ENCODE results near the gene ANKRD33B.

Gene ANKRD33B

DNA sequence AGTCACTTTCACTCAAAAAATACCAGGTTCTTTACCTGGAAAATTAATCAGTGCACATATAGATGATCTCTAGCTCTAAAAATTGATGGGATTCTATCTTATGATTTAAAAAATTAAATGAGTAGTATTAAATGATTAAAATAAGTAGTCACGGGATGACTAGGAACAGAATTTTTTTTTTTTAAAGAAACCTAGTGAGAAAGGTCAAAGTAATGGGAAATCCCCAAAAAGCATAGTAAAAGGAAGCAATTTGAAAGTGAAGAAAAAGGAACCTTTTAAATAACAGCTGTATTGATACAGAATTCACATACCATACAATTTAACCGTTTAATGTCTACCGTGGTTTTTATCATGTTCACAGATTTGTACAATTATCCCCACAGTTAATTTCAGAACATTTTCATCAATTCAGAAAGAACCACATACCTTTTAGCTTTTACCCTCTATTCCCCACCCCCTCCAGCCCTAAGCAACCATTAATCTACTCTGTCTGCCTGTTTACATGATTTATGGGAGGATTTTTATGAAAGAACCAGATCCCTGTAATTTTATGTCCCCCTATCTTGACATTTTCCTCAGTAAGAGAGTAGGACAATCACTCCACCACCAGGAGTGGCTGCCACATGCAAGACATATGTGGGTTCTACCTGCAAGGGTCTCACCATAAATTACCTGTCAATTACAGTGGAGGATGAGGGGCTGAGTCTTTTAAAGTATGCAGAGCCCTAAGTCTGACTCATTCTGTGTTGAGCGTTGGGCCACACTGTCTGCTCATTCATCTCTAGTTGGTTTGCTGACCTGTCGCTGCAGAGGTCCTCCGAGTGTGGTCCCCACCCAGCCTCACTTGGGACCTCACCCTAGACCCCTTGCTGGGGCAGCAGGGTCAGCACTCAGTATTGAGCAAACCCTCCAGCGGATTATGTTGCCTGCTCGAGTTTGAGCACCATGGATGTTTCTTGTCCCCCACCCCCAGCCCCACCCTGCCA, 16.0 kb downstream of the ANKRD33B start:
- ChIA-PET CTCF (interaction anchor here (1.2 to 1.8 kb wide), 3 partner anchors 13 to 49 kb away, joined by 3 to 6 read pairs (median 5); no protein-coding TSS in a partner anchor), POLR2A (no interaction called here)
- TF ChIP-seq, protein P1, sequence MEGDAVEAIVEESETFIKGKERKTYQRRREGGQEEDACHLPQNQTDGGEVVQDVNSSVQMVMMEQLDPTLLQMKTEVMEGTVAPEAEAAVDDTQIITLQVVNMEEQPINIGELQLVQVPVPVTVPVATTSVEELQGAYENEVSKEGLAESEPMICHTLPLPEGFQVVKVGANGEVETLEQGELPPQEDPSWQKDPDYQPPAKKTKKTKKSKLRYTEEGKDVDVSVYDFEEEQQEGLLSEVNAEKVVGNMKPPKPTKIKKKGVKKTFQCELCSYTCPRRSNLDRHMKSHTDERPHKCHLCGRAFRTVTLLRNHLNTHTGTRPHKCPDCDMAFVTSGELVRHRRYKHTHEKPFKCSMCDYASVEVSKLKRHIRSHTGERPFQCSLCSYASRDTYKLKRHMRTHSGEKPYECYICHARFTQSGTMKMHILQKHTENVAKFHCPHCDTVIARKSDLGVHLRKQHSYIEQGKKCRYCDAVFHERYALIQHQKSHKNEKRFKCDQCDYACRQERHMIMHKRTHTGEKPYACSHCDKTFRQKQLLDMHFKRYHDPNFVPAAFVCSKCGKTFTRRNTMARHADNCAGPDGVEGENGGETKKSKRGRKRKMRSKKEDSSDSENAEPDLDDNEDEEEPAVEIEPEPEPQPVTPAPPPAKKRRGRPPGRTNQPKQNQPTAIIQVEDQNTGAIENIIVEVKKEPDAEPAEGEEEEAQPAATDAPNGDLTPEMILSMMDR (IDR thresholded peaks at IDR 0.05; ENCODE audit: control extremely low read depth, extremely low read depth, low read depth, missing control alignments), result no peak
- no peak for DNase-seq (ENCODE audit: extremely low spot score)

DNA sequence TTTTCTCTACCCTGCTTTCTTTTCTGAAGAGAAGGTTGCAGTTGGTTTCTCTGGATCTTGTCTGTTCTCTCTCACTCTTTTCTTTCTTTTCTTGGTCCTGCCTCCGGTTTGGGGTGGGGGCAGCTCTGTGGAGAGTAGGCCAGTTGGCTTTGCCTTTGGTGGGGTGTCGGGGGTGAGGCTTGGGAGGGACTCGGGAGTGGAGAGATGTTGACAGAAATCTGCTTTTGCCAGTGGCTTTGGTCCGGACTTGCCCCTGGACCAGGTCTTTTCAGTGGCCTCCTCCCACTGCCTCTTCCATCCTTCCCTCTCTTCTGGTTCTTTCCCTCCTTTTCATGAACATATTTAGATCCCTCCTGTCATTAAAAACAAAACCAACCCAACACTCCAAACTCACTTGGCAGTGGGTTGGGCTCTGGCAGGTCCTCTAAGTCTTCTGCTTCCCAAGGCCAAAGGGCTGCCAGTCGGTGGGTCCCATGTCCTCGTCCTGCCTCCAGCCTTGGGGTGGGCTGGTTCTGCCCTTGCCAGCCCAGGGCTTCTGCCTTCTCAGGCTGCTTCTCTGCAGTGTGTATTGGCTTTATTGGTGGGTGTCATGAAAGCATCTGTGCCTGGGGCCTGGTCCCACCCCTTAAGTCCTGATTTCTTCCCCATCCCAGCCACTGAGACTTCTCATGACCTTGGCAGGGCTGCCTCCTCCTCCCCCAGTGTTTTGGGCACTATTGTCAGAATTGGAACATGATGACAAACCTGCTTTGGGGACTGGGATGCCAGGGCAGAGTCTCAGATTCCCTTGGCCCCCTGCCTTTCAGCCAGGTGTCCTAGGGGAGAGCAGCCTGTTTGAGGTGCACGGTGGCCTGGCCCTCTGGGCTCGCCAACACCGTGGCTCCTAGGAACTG, 16.9 kb downstream of the ANKRD33B start:
- CTCF ChIA-PET, result interaction anchor here (1.6 to 1.8 kb wide), 2 partner anchors 14 to 47 kb away, joined by 5 to 6 read pairs; no protein-coding TSS in a partner anchor
- TF ChIP-seq, protein P1 (IDR thresholded peaks at IDR 0.05; ENCODE audit: control extremely low read depth, extremely low read depth, low read depth, missing control alignments), result no peak
- DNase-seq (ENCODE audit: extremely low spot score), result no peak
- POLR2A ChIA-PET, result interaction anchor here (1.1 kb wide), 1 partner anchor 11 kb away, joined by 3 read pairs; no protein-coding TSS in a partner anchor

DNA sequence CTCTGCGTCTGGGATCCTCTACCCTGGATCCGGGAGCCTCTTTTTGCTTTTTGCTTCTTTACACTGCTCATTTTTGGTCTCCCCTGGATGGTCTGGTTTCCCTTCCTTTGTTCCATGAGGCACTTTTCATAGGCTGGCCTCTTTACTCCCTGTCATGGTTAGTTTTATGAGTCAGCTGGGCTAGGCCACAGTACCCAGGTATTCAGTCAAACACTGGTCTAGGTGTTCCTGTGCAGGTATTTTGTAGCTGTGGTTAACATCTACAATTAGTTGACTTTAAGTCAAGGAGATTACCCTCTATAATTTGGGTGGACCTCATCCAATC, 17.5 kb downstream of the ANKRD33B start:
- DNase-seq (ENCODE audit: extremely low spot score), result no peak
- ChIA-PET CTCF (interaction anchor here (1.6 kb wide), 1 partner anchor 13 kb away, joined by 7 read pairs; no protein-coding TSS in a partner anchor), POLR2A (interaction anchor here (1.1 kb wide), 1 partner anchor 11 kb away, joined by 3 read pairs; no protein-coding TSS in a partner anchor)
- TF ChIP-seq, protein P1 (IDR thresholded peaks at IDR 0.05; ENCODE audit: control extremely low read depth, extremely low read depth, low read depth, missing control alignments), result no peak

DNA sequence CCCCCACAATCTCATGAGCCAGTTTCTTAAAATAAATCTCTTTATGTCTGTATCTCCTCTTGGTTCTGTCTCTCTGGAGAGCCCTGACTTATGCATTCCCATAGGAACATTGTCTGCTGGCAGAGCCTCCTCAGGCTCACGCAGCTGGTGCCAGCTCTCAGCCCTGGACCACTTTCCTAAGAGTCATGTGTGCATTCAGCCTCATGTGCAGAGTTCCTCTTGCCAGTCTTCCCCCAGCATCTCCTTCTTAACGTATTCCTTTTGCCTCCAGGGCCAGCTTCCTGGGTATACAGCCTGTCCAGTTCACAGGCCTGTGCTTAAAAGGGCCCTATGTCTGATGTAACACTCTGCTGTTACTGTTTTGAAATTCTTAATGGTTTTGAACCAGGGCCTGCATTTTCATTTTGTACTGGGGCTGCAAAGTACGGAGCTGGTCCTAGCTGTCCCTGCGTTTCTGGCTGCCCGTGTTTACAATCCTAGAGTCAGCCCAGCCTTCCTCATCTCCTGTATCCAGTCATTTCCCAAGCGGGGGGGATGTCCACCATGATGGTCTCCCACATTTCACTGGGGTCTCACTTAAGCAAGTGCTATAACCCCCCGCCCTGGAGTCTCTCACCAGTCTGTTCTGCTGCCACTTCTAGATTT, 18.1 kb downstream of the ANKRD33B start:
- TF ChIP-seq, protein P1 (IDR thresholded peaks at IDR 0.05; ENCODE audit: control extremely low read depth, extremely low read depth, low read depth, missing control alignments), result no peak
- CTCF ChIA-PET, result interaction anchor here (1.6 kb wide), 1 partner anchor 14 kb away, joined by 7 read pairs; no protein-coding TSS in a partner anchor
- DNase-seq (ENCODE audit: extremely low spot score), result no peak
- POLR2A ChIA-PET, result interaction anchor here (0.5 to 1.1 kb wide), 2 partner anchors 12 to 196 kb away, joined by 3 read pairs; no protein-coding TSS in a partner anchor

DNA sequence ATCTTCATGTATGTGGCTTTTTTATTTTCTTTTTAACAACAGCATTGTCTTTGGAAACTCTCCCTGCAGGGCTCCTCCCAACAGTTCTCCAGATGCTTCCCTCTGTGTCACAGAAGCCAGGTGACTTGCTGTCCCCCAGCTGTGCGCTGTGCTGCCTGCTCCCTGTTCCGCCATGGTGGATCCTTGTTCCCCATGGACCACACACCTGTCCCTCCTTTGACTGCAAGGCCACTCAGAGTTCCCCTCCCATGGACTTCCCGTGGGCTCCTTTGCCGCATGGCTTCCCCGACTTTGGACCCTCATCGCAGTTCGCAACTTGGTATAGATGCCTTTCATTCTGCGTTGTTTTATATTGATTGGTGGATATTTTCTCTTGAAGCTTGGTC, 18.6 kb downstream of the ANKRD33B start:
- DNase-seq (ENCODE audit: extremely low spot score), result no peak
- CTCF ChIA-PET, result interaction anchor here (1.6 kb wide), 1 partner anchor 15 kb away, joined by 7 read pairs; no protein-coding TSS in a partner anchor
- TF ChIP-seq, protein P1 (IDR thresholded peaks at IDR 0.05; ENCODE audit: control extremely low read depth, extremely low read depth, low read depth, missing control alignments), result no peak
- POLR2A ChIA-PET, result interaction anchor here (0.8 kb wide), 1 partner anchor 25 kb away, joined by 3 read pairs; no protein-coding TSS in a partner anchor
